GM19099 (cell line): ENCODE measurements around the gene CDK5RAP2.

ENCODE experiments used
- POLR2A ChIP-seq: IDR thresholded peaks from 3 replicates; pipeline ENCODE4 v1.6.1; 2011; ENCODE audit warnings: low read depth; ENCODE audit not compliant: insufficient read length; ENCODE audit errors: extremely low read depth

CDK5RAP2 gene

GRCh38 chr9:120438836-120439546 lies 141.0 kb downstream of the CDK5RAP2 start:
- TF ChIP-seq POLR2A, result no peak

DNA sequence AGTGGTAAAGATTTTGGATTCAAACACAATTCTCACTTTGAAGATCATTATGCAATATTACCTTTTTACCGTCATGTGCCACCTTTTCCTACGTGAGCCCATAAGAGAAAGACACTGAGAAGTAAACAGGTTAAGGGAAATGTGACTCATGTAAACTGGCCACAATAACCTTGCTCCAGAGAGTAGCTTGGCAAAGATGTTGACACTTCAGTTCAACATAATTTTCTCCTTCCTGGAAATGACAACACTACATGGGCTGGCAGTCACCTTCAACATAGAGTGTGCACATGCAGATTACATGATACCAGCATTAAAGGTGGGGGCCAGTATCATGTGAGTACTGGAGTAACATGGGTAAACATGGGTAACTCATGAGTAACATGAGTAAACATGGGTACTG lies 141.9 kb downstream of the CDK5RAP2 start:
- no peak for TF ChIP-seq POLR2A

DNA sequence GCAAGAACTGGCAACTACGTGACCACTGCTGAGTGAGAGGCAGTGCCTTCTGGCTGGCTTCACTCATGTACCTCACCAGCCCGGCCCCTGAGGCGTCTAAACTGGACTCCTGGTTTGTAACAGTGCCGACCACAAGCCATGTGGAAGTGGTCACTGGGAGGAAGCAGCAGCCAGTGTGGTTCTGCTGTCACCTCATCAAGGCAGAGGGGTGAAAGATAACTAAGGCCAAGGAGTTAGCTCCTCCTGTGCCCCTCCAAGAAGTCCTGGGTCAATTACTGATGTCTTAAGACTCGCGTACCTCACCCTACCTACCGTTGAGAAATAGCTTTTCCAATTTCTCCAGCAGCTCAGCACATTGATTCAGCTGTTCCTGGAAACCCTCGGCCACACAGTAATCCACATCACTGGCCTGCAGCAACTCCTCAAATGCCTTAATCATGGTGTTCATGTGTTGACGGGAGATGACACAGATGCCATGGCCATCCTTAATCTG lies 142.9 kb downstream of the CDK5RAP2 start:
- no peak for TF ChIP-seq POLR2A

- TF ChIP-seq POLR2A, result no peak
Observed at GRCh38 chr9:120436446-120436845, 143.5 kb downstream of the CDK5RAP2 start.

DNA sequence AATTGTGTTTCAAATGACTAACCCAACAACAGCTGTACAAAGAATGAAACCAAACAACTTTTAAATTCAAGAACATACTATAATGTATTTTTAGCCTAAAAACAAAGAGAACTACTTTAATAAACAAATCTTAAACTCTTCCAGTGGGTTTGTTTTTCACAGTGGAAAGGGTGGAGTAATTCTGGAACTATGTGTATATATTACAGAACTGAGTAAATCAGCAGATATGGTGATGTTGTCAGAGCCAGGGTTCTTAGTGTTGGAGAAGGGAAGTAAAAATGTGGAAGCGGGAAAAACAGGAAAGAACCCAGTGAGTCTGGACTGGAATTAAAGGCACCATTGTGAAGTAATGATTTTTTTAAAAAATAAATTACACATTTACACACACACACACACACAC lies 144.9 kb downstream of the CDK5RAP2 start:
- TF ChIP-seq POLR2A, result no peak

DNA sequence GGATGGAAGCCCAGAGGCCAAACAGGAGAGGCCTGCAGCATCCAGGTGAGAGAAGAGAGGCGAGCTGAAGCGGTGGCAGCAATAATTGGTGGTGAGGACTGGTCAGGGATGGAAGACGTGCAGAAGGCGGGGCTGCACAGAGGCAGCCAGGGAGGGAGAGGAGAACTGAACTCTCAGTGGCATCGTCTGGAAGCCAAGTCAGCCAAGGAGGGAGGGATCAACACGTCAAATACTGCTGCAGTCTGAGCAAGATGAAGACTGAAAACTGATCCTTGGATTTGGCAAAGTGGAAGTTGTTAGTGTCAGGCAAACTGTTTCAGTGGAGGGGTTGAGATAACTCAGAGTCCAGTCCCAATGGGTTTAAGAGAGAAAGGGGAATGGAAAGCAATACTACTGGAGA lies 145.4 kb downstream of the CDK5RAP2 start:
- TF ChIP-seq POLR2A, result no peak

- no peak for TF ChIP-seq POLR2A
Observed at GRCh38 chr9:120433701-120434100, 146.3 kb downstream of the CDK5RAP2 start.

- no peak for TF ChIP-seq POLR2A
Observed at GRCh38 chr9:120432600-120432999, 147.4 kb downstream of the CDK5RAP2 start.

DNA sequence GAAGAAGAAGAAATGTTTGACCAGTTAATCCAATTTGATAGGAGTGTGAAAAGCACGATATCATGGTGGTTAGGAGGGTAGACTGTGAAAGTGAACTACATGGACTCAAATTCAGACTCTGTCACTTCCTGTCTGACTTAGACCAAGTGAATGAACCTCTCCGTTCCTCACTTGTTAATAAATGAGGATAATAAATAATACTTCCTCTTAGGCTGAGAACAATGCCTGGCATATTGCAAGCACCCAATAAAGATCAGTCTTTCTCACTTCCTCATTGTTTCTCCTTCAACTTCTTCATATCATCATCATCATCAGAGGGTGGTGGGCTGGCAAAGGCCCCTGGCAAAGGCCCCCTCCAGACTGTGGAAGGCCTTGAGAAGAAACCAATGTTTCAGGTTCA lies 148.7 kb downstream of the CDK5RAP2 start:
- TF ChIP-seq POLR2A, result no peak

GRCh38 chr9:120424248-120424647 lies 155.7 kb downstream of the CDK5RAP2 start:
- no peak for TF ChIP-seq POLR2A

DNA sequence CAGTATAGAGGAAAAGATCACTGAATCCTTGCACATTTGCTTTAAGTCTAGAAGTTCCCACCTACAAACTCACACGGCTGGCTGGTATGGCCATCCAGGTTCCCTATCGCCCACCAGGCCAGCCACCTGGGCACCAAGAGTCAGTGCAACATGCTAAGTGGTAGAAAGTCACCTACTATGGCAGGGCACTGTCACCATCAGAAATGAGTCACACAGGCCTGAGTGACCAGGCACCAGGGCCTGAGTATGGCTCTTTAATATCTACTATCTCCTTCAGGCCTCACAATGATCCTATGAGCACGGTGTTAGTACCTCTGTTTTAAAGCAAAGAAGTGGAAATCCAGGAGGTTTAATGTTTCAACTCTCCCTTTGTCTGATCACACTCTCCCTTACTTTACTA lies 156.2 kb downstream of the CDK5RAP2 start:
- TF ChIP-seq POLR2A, result no peak

DNA sequence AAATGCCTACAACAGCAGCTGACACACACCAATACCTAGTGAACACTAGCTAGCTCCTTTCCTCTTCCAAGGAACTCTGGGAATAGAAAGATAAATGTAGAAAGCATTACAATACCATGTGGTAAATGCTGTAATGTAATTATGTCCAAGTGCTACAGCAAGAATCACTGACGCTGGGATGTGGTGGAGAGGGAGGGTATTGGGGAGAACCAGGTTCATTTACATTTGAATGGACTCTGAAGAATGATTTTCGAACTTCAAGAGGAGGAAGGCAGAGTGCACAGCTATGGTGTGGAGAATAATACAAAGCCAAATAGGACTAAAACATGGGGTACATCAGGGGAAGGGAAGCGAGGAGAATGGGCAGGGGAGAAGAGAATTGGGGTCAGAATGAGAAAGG lies 158.0 kb downstream of the CDK5RAP2 start:
- no peak for TF ChIP-seq POLR2A

GRCh38 chr9:120418315-120418714 lies 161.7 kb downstream of the CDK5RAP2 start:
- no peak for TF ChIP-seq POLR2A

- TF ChIP-seq POLR2A, result no peak
Observed at GRCh38 chr9:120416781-120417427, 163.1 kb downstream of the CDK5RAP2 start.

- TF ChIP-seq POLR2A, result no peak
Observed at GRCh38 chr9:120413121-120414048, 166.6 kb downstream of the CDK5RAP2 start.
